ENCODE data around the gene VAC14. TPM values are rescaled to one million over a fixed set of nuclear protein-coding genes. Genes with fewer than 3 reads are reported as not detected.

The VAC14 gene
- total and polyA plus RNA-seq, 2 experiments from 2014 or later = 42.3 to 77.7 TPM

- Mint-ChIP-seq H3K27me3 (ENCODE audit: insufficient read depth, low read depth, poor library complexity) (peaks cover 2% of the 10 kb centered on the region), H3K4me1 (peaks cover 16% of the 10 kb centered on the region), H3K4me3 (peak overlapping the region; percentile 91), H3K9me3 (no peaks in the 10 kb centered on the region), H3K27ac (no peak overlapping the region), H3K36me3 (ENCODE audit: low read depth) (0 out of 3 replicates have a peak, but pooled peaks cover 6% of the 10 kb centered on the region)
- peaks cover 14% of the 10 kb centered on the region for H3K4me1 ChIP-seq (ENCODE audit: insufficient read depth)
- peaks cover 22% of the 10 kb centered on the region; the same call in 1 of the 2 replicates for H3K27me3 ChIP-seq (ENCODE audit: insufficient read depth)
- peaks cover 10% of the 10 kb centered on the region; the same call in 1 of the 2 replicates for H4K20me1 ChIP-seq (replicated peaks; ENCODE audit: insufficient read depth)
- H3K9me2 ChIP-seq (ENCODE audit: insufficient read depth) = no peaks in the 10 kb centered on the region
- H3K27ac ChIP-seq (ENCODE audit: low read depth) = no peak overlapping the region
- peak; percentile 62 for DNase-seq (ENCODE audit: low spot score)
- no peaks in the 10 kb centered on the region for H3K36me3 ChIP-seq (ENCODE audit: insufficient read depth)
- peak overlapping the region; percentile 43; the same call in 1 of the 2 replicates for H2AFZ ChIP-seq
- H3K4me2 ChIP-seq = peak overlapping the region; percentile 100
- H3K79me2 ChIP-seq (replicated peaks; ENCODE audit: insufficient read depth) = peaks cover 41% of the 10 kb centered on the region
- H3F3A ChIP-seq (replicated peaks; ENCODE audit: low read depth) = 0 out of 2 replicates have a peak, but pooled peaks cover 5% of the 10 kb centered on the region
- TF ChIP-seq ZNF331 (CRISPR knock-in tag; IDR thresholded peaks at IDR 0.05; ENCODE audit: low read depth) (no peak), CREB1 (CRISPR knock-in tag; IDR thresholded peaks at IDR 0.05; ENCODE audit: low read depth) (no peak), POLR2AphosphoS5 (IDR thresholded peaks at IDR 0.05; ENCODE audit: low read depth) (no peak), ZNF114 (CRISPR knock-in tag; IDR thresholded peaks at IDR 0.05) (no peak), STAT1 (IDR thresholded peaks at IDR 0.05; ENCODE audit: unreplicated experiment) (no peak), REST (IDR thresholded peaks at IDR 0.05; ENCODE audit: unreplicated experiment) (no peak), EZH2phosphoT487 (IDR thresholded peaks at IDR 0.05; ENCODE audit: unreplicated experiment) (no peak), JUNB (IDR thresholded peaks at IDR 0.05; ENCODE audit: unreplicated experiment) (no peak), ETS1 (IDR thresholded peaks at IDR 0.05) (no peak), NANOG (IDR thresholded peaks at IDR 0.05; ENCODE audit: borderline replicate concordance) (no peak), EZH2 (IDR thresholded peaks at IDR 0.05; ENCODE audit: low read depth, unreplicated experiment) (no peak)
- TF ChIP-seq, protein P1, sequence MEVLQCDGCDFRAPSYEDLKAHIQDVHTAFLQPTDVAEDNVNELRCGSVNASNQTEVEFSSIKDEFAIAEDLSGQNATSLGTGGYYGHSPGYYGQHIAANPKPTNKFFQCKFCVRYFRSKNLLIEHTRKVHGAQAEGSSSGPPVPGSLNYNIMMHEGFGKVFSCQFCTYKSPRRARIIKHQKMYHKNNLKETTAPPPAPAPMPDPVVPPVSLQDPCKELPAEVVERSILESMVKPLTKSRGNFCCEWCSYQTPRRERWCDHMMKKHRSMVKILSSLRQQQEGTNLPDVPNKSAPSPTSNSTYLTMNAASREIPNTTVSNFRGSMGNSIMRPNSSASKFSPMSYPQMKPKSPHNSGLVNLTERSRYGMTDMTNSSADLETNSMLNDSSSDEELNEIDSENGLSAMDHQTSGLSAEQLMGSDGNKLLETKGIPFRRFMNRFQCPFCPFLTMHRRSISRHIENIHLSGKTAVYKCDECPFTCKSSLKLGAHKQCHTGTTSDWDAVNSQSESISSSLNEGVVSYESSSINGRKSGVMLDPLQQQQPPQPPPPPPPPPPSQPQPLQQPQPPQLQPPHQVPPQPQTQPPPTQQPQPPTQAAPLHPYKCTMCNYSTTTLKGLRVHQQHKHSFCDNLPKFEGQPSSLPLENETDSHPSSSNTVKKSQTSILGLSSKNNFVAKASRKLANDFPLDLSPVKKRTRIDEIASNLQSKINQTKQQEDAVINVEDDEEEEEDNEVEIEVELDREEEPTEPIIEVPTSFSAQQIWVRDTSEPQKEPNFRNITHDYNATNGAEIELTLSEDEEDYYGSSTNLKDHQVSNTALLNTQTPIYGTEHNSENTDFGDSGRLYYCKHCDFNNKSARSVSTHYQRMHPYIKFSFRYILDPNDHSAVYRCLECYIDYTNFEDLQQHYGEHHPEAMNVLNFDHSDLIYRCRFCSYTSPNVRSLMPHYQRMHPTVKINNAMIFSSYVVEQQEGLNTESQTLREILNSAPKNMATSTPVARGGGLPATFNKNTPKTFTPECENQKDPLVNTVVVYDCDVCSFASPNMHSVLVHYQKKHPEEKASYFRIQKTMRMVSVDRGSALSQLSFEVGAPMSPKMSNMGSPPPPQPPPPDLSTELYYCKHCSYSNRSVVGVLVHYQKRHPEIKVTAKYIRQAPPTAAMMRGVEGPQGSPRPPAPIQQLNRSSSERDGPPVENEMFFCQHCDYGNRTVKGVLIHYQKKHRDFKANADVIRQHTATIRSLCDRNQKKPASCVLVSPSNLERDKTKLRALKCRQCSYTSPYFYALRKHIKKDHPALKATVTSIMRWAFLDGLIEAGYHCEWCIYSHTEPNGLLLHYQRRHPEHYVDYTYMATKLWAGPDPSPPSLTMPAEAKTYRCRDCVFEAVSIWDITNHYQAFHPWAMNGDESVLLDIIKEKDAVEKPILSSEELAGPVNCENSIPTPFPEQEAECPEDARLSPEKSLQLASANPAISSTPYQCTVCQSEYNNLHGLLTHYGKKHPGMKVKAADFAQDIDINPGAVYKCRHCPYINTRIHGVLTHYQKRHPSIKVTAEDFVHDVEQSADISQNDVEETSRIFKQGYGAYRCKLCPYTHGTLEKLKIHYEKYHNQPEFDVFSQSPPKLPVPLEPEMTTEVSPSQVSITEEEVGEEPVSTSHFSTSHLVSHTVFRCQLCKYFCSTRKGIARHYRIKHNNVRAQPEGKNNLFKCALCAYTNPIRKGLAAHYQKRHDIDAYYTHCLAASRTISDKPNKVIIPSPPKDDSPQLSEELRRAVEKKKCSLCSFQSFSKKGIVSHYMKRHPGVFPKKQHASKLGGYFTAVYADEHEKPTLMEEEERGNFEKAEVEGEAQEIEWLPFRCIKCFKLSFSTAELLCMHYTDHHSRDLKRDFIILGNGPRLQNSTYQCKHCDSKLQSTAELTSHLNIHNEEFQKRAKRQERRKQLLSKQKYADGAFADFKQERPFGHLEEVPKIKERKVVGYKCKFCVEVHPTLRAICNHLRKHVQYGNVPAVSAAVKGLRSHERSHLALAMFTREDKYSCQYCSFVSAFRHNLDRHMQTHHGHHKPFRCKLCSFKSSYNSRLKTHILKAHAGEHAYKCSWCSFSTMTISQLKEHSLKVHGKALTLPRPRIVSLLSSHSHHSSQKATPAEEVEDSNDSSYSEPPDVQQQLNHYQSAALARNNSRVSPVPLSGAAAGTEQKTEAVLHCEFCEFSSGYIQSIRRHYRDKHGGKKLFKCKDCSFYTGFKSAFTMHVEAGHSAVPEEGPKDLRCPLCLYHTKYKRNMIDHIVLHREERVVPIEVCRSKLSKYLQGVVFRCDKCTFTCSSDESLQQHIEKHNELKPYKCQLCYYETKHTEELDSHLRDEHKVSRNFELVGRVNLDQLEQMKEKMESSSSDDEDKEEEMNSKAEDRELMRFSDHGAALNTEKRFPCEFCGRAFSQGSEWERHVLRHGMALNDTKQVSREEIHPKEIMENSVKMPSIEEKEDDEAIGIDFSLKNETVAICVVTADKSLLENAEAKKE (CRISPR knock-in tag; IDR thresholded peaks at IDR 0.05) = no peak
- TF ChIP-seq, protein P2, sequence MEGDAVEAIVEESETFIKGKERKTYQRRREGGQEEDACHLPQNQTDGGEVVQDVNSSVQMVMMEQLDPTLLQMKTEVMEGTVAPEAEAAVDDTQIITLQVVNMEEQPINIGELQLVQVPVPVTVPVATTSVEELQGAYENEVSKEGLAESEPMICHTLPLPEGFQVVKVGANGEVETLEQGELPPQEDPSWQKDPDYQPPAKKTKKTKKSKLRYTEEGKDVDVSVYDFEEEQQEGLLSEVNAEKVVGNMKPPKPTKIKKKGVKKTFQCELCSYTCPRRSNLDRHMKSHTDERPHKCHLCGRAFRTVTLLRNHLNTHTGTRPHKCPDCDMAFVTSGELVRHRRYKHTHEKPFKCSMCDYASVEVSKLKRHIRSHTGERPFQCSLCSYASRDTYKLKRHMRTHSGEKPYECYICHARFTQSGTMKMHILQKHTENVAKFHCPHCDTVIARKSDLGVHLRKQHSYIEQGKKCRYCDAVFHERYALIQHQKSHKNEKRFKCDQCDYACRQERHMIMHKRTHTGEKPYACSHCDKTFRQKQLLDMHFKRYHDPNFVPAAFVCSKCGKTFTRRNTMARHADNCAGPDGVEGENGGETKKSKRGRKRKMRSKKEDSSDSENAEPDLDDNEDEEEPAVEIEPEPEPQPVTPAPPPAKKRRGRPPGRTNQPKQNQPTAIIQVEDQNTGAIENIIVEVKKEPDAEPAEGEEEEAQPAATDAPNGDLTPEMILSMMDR (conservative IDR thresholded peaks at IDR 0.05; ENCODE audit: low read depth in 2 of 2) = no peak
- ATAC-seq = peak; percentile 47
- H3K4me3 ChIP-seq = peak overlapping the region; percentile 99
These were observed 653 bp upstream of the VAC14 start for GRCh38 chr16:70801611-70802010.

Measured in GM23338 (cell line).